ENCODE results near the gene NR6A1.

NR6A1 gene

DNA sequence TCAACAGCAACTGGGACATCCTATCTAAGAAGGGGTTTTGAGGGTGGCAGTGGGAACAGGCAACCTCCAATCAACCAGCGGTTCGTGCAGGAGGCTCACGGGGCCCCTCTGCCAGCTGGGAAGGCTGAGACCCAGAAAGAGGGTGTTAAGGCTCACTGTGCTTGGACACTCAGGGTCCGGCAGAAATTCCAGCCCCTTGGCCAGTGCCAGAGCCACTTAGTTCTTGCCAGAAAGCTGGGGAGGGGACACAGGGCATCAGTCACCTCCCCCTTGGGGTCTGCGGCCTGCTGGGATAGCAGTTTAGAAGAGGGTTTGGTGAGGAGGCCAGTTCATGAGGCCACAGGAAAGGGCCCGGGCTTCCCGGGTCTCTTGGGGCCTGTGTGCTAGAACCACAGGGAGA is 300.4 kb downstream of the NR6A1 start:
- no peak for DNase-seq (ENCODE audit: low spot score)

GRCh38 chr9:124470306-124470705 is 300.8 kb downstream of the NR6A1 start:
- no peak for DNase-seq (ENCODE audit: low spot score)

DNA sequence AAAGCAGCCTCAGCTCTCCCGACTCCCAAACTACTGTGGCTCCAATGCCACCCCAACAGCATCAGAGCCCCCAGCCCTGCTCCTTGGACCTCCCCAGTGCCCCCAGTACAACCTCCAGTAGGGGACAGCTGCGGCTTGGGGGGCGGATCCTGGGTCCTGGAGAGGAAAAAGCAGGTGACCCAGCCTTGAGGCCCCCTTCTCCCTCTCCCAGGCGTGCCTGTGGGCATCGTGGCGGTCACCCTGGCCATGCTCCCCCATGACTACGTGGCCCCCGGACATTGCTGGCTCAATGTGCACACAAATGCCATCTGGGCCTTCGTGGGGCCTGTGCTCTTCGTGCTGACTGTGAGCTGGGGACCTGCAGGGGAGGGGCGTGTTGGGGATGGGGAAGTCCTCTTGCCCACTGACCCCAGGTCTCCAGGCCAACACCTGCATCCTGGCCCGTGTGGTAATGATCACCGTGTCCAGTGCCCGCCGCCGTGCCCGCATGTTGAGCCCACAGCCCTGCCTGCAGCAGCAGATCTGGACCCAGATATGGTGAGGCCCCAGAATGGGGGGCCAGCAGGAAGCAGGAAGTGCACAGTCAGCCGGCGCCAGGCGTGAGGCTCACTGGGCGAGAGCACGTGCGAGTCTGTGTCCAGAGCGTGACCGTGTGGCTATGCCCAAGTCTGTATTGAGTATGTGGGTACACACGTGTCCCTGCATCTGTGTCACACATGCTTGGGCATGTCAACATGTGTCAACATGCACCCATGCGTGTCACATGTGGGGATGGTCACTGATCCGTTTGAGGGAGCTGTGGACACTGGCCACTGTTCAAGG is 301.9 kb downstream of the NR6A1 start:
- DNase-seq (ENCODE audit: low spot score): no peak

DNA sequence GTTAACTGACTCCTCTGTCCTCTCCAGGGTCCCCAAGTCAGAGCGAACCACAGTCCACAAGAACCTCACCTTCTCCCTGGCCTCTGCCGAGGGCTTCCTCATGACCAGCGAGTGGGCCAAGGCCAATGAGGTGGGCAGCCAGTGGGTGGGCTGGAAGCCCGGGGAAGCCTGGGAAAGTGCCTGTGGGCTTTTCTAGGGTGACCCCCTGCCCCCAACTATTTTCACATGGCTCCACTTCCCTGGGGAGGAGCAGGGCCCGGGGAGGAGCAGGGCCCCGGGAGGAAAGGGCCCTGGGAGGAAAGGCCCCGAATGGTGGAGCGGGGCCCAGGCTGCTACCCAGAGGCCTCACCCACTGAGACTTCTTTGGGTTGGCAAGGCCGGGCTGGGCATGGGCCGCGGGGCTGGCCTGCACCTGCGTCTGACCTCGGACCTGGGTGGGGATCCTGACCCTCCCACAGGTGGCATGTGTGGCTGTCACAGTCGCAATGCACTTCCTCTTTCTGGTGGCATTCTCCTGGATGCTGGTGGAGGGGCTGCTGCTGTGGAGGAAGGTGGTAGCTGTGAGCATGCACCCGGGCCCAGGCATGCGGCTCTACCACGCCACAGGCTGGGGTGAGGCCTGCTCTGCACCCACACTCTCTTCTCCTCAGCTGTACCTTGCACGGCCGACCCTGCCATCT is 302.9 kb downstream of the NR6A1 start:
- DNase-seq (ENCODE audit: low spot score): no peak

DNA sequence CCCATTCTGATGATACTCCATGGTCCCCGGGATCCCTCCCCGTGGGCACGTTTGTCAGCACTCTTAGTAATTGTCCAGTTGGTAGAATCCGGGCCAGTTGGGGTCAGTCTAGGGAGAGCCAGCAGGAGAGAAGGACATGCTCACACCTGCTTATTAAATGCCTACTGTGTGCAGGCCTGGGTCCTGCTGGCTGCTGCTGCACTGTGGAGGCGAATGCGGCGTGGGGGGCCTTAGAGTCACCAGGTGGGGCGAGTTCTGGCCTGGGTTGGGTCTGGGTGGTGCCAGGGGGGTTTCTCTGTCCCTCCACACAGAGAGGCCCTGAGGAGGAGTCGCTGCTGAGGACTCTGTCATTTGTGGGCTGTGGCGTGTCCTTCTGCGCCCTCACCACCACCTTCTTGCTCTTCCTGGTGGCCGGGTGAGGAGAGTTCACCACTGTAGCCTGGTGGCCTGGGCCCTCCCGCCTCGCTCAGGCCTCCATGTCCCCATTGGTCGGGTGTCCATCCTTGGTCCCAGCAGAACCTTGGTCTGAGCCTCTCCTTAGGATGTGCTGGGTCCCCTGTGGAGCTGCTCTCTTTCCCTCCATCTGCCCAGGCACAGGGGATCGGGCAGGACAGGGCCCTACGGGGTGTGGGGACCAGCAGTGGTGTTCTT is 303.6 kb downstream of the NR6A1 start:
- no peak for DNase-seq (ENCODE audit: low spot score)

All from kidney tubule cell (primary cell).